Measurements from ENCODE around the gene NEK6.

NEK6 gene

GRCh38 chr9:124262649-124262972, 4.9 kb downstream of the NEK6 start:
- DNase-seq: no peak

- DNase-seq: no peak
These were observed 5.5 kb downstream of the NEK6 start for GRCh38 chr9:124263213-124263612.

- no peak for DNase-seq
These were observed 6.2 kb downstream of the NEK6 start for GRCh38 chr9:124263800-124264426.

GRCh38 chr9:124264823-124265233, 7.1 kb downstream of the NEK6 start:
- DNase-seq: no peak

- no peak for DNase-seq
These were observed 7.8 kb downstream of the NEK6 start for GRCh38 chr9:124265551-124265950.

- DNase-seq: no peak
These were observed 8.5 kb downstream of the NEK6 start for GRCh38 chr9:124266139-124266825.

- no peak for DNase-seq
These were observed 9.1 kb downstream of the NEK6 start for GRCh38 chr9:124266826-124267201.

GRCh38 chr9:124267271-124267807, 9.6 kb downstream of the NEK6 start:
- no peak for DNase-seq

GRCh38 chr9:124268248-124268647, 10.5 kb downstream of the NEK6 start:
- DNase-seq: no peak

- no peak for DNase-seq
These were observed 10.9 kb downstream of the NEK6 start for GRCh38 chr9:124268661-124269060.

- no peak for DNase-seq
These were observed 11.8 kb downstream of the NEK6 start for GRCh38 chr9:124269556-124269955.

GRCh38 chr9:124270504-124271335, 13.0 kb downstream of the NEK6 start:
- DNase-seq: no peak

GRCh38 chr9:124271660-124272059, 13.9 kb downstream of the NEK6 start:
- DNase-seq: no peak

GRCh38 chr9:124272118-124272517, 14.4 kb downstream of the NEK6 start:
- DNase-seq: no peak

- DNase-seq: no peak
These were observed 15.2 kb downstream of the NEK6 start for GRCh38 chr9:124272979-124273378.

- DNase-seq: no peak
These were observed 15.8 kb downstream of the NEK6 start for GRCh38 chr9:124273427-124274160.

- no peak for DNase-seq
These were observed 16.5 kb downstream of the NEK6 start for GRCh38 chr9:124274226-124274625.

- no peak for DNase-seq
These were observed 17.0 kb downstream of the NEK6 start for GRCh38 chr9:124274738-124275137.

GRCh38 chr9:124277420-124277819, 19.7 kb downstream of the NEK6 start:
- DNase-seq: no peak

GRCh38 chr9:124278054-124278540, 20.3 kb downstream of the NEK6 start:
- no peak for DNase-seq

GRCh38 chr9:124279531-124280175, 21.9 kb downstream of the NEK6 start:
- DNase-seq: no peak

GRCh38 chr9:124280176-124280691, 22.5 kb downstream of the NEK6 start:
- DNase-seq: no peak
